ENCODE data around the gene AGAP5.

Gene AGAP5

GRCh38 chr10:73625004-73625883 is 72.7 kb downstream of the AGAP5 start:
- DNase-seq = no peak
